SH-SY5Y (cell line): ENCODE data around the gene PMIS2.

Source experiments
- GATA2 ChIP-seq: IDR thresholded peaks from 2 replicates; pipeline ENCODE4 v1.6.1; 2011; ENCODE audit warnings: mild to moderate bottlenecking, low read depth, low read length
- GATA3 ChIP-seq: IDR thresholded peaks from 2 replicates; pipeline ENCODE4 v1.6.1; 2011; ENCODE audit warnings: low read depth, mild to moderate bottlenecking, low read length, moderate library complexity

Gene PMIS2

GRCh38 chr19:35595928-35596327 lies 10.0 kb downstream of the PMIS2 start:
- TF ChIP-seq GATA3, result no peak
- TF ChIP-seq GATA2, result no peak

GRCh38 chr19:35596366-35596999 lies 10.5 kb downstream of the PMIS2 start:
- TF ChIP-seq GATA2 (no peak), GATA3 (no peak)

- TF ChIP-seq GATA3 (no peak), GATA2 (no peak)
Observed at GRCh38 chr19:35601971-35602370, 16.0 kb downstream of the PMIS2 start.

GRCh38 chr19:35607661-35608060 lies 21.7 kb downstream of the PMIS2 start:
- TF ChIP-seq GATA3 (no peak), GATA2 (no peak)

- no peak for TF ChIP-seq GATA3
- no peak for TF ChIP-seq GATA2
Observed at GRCh38 chr19:35608251-35608650, 22.3 kb downstream of the PMIS2 start.

GRCh38 chr19:35609851-35610353 lies 23.9 kb downstream of the PMIS2 start:
- TF ChIP-seq GATA3, result no peak
- no peak for TF ChIP-seq GATA2

GRCh38 chr19:35612224-35612558 lies 26.2 kb downstream of the PMIS2 start:
- no peak for TF ChIP-seq GATA2
- no peak for TF ChIP-seq GATA3

GRCh38 chr19:35612559-35613321 lies 26.8 kb downstream of the PMIS2 start, which contains the start of gene HAUS5:
Gene HAUS5 (plus strand): TSS chr19:35612735. CDS start chr19:35612795, 60 bp downstream.
- TF ChIP-seq GATA3, result no peak
- no peak for TF ChIP-seq GATA2

- TF ChIP-seq GATA2 (no peak), GATA3 (no peak)
Observed at GRCh38 chr19:35613574-35613973, 27.6 kb downstream of the PMIS2 start.

- TF ChIP-seq GATA2 (no peak), GATA3 (no peak)
Observed at GRCh38 chr19:35615036-35615435, 29.1 kb downstream of the PMIS2 start.

- TF ChIP-seq GATA2, result no peak
- no peak for TF ChIP-seq GATA3
Observed at GRCh38 chr19:35618857-35619256, 32.9 kb downstream of the PMIS2 start.

- TF ChIP-seq GATA2 (no peak), GATA3 (no peak)
Observed at GRCh38 chr19:35619290-35619923, 33.4 kb downstream of the PMIS2 start.

- TF ChIP-seq GATA3 (no peak), GATA2 (no peak)
Observed at GRCh38 chr19:35620001-35620400, 34.0 kb downstream of the PMIS2 start.

- no peak for TF ChIP-seq GATA3
- TF ChIP-seq GATA2, result no peak
Observed at GRCh38 chr19:35621708-35622107, 35.7 kb downstream of the PMIS2 start.

- TF ChIP-seq GATA3, result no peak
- TF ChIP-seq GATA2, result no peak
Observed at GRCh38 chr19:35622750-35623149, 36.8 kb downstream of the PMIS2 start.
